GM21526 (cell line): ENCODE measurements around the gene LRPAP1.

ENCODE experiments used
- ATAC-seq: cut with Tn5 transposase; IDR thresholded peaks from one replicate; pipeline ENCODE4 v1.9.1; 2021; ENCODE audit warnings: moderate library complexity; ENCODE audit not compliant: unreplicated experiment, low FRiP score

LRPAP1 gene

GRCh38 chr4:3505231-3505630, 27.0 kb downstream of the LRPAP1 start:
- ATAC-seq, result no peak

DNA sequence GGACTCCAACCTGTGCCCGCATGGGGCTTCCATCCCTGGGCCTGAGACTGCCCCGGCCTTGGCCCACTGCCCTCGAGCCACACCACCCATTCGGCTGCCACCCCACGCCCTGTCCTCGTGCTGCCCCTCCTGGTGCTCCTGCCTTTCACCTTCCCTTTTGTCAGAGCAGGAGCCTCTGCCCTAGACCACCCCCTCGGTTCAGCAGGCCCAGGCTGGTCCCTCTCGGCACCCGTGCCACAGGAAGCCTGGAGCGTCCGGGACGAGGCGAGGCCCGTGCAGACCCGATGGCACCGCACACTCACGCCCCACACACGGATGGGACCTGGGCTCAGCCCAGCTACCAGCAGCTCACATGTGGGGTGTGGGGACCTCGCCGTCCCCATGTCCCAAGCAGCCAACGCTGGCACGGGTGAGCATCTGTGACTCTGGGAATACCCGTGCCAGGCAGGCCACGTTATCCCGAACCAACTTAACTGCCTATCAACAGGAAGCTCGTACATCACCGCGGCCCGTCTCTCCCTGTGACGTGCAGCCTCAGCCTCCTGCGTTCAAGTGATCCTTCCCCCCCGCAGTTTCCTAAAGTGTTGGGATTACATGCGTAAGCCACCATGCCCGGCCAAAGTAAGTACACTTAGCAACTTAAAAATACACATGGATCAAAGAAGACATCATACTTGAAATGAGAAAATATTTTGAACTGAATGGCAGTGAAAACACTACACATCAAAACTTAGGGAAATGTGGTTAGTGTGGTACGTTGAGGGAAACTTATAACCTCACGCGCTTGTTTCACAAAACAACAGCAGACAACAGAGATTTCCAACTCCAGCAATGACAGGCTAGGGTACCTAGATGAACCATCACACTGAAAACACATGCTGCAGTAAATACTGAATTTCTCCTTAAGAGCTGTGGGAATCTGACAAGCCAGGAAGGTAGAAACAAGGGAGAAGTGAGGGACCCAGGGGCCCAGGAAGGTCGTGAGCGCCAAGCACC, 29.0 kb downstream of the LRPAP1 start:
- ATAC-seq, result no peak

DNA sequence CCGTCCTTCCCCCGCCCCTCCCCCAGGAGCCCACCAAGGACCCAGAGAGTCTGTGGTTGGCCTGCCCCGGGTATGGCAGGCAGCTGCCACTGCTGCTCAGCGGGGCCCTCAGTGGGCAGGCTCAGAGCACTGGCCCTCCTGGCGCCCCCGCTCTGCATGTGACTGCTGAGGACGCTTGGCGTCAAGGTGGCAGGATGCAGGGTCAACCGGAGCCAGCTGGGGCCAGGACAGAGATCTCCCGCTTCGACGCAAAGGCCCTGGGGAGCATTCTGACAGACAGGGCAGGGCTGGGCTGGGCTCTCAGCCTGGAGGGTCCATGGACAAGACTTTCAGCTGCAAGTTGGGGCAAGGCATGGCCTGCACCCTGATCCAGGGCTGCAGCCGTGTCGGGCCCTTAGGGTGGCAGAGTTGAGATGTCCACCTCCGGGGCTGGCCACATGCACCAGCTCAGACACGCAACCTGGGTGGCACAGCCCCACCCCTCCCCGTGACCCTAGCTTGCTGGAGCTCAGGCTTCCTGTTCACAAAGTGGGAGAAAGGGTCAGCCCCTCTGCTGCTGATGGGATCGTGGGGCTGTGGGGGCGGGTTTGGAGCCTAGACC, 30.3 kb downstream of the LRPAP1 start:
- no peak for ATAC-seq

DNA sequence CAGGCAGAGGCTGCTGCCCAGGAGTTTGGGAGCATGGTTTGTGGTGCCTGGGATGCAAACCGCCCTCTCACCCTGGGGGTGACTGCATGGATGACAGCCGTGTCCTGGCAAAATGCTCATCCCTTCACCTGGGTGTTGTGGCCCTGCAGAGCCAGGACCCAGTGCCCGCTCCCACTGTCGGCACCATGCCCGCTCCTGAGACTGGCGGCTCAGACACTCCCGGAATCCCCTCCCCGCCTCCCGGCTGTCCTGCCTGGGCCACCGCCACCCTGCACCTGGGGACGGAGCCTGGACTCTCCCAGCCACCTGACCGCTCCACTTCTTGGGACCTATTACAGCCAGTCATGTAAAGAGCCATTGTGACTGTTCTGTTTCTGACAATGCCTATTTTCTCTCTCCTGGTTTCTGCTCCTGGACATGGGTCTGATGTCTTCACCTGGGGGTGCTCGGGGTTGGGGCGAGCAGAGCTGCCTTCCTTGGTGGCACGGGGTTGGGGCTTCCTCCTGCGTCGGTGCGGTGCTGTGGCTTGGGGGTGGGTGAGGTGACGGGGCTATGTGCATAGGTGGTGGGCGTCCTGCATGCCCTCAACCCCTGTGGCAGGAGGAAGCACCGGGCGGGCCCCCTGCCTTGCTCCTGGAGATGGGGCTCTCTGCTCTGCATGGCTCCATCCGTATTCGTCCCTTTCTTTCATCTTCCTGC, 30.9 kb downstream of the LRPAP1 start:
- ATAC-seq, result no peak

- no peak for ATAC-seq
Measured at GRCh38 chr4:3500634-3501101, 31.6 kb downstream of the LRPAP1 start.

- no peak for ATAC-seq
Measured at GRCh38 chr4:3500111-3500510, 32.1 kb downstream of the LRPAP1 start.

- no peak for ATAC-seq
Measured at GRCh38 chr4:3499710-3500109, 32.5 kb downstream of the LRPAP1 start.

DNA sequence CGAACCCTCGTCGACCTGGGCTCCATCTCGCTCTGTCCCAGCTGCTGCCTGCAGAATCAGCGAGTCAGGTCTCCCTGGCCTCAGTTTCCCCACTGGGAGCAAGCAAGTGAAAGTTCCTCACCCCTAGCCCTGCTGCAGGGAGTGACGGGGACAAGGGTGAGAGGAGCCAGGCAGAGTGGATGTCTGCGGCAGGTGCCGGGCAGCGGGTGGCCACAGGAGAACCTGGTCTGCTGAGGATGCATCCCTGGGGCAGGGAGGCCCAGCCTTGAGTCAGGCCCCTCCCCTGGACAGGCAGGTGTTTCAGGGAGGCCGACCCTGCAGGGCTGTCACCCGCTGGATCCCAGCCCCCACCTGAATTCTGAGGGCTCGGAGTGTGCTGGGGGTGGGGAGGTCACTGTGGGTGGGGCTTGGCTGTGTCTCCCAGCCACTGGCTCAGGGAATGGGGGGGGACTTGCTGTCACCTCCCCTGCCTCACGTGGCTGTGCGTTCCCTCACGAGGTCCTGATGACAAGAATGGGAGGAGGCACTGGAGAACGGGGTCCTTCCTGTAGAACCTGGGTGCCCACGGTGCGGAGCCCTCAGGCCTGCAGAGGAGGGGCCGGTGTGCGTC, 33.2 kb downstream of the LRPAP1 start:
- ATAC-seq, result no peak

DNA sequence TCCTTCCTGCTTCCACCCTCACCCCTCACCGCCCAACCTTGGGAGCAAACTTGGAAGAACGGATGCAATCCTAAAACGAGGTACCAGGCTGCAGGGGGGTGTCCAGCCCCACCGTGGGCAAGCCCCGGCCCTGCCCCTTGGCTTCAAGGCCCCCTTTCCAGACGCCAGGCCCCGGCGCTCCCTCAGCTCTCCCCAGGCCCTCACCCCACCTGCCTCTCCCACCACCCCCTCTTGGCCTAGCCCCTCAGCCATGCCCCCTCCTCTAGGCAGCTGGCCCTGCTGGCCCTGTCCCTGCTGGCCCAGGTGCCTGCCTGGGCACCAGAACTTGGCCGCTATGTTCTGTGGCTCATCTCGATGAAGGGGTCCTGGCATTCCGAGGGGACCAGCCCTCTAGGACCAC, 33.8 kb downstream of the LRPAP1 start:
- no peak for ATAC-seq

GRCh38 chr4:3497523-3498389, 34.5 kb downstream of the LRPAP1 start:
- no peak for ATAC-seq

DNA sequence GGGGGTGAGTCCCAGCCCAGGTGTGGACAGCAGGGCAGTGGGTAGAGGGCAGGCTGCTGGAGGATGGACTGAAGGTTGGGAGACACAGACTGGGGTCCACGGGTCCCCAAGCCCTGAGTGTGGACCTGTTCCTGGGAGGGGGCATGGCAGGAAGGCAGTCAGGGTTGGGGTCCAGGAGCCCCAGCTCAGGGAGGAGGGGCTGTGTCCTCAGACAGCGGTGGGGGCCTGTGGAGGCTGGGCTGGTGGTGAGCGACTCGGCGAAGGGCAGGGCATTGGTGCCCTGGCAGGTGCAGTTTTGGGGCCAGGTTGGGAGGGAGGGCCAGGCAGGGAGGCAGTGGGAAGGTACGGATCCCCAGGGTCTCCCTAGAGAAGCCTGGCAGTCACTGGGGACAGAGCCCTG, 35.1 kb downstream of the LRPAP1 start:
- ATAC-seq, result no peak

GRCh38 chr4:3496021-3496420, 36.2 kb downstream of the LRPAP1 start:
- no peak for ATAC-seq

- no peak for ATAC-seq
Measured at GRCh38 chr4:3495204-3495975, 36.8 kb downstream of the LRPAP1 start.

DNA sequence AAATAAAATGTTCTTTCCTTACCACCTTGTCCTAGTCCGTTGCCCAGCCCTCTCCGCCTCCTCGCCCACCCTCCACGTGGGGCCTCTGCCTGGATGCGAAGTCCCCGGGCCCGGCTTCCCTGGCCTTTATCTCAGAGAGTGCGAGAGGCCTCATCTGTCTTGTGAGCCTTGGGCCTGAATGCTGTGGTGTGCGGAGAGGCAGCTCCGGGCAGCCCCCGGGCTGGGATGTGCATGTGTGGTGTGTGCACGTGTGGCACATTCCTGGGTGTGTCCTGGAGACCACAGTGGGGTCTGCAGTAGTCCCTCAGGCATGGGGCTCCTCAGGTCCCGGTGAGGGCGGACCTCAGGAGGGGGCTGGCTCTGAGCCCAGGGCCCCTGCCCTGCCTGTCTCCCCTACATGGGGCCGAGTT, 37.8 kb downstream of the LRPAP1 start:
- ATAC-seq, result no peak

- no peak for ATAC-seq
Measured at GRCh38 chr4:3493720-3494461, 38.3 kb downstream of the LRPAP1 start.

- no peak for ATAC-seq
Measured at GRCh38 chr4:3492741-3493719, 39.2 kb downstream of the LRPAP1 start.

- ATAC-seq, result no peak
Measured at GRCh38 chr4:3491681-3492405, 40.4 kb downstream of the LRPAP1 start.
